Left hindlimb (tissue), 1 donor: ENCODE data around the gene ATP2B2.

Source experiments
- DNase-seq: peaks from one replicate; pipeline ENCODE4 v3.0.0-alpha.2; 2018

Gene ATP2B2

GRCh38 chr3:10492364-10493201 is 12.8 kb downstream of the ATP2B2 start:
- no peak for DNase-seq

- DNase-seq, result no peak
Measured at GRCh38 chr3:10489746-10490483, 15.5 kb downstream of the ATP2B2 start.

GRCh38 chr3:10487988-10488633 is 17.3 kb downstream of the ATP2B2 start:
- DNase-seq, result no peak

GRCh38 chr3:10485806-10486205 is 19.6 kb downstream of the ATP2B2 start:
- no peak for DNase-seq

- DNase-seq, result no peak
Measured at GRCh38 chr3:10485380-10485779, 20.0 kb downstream of the ATP2B2 start.

GRCh38 chr3:10484709-10485108 is 20.7 kb downstream of the ATP2B2 start:
- DNase-seq, result no peak

GRCh38 chr3:10483686-10484345 is 21.6 kb downstream of the ATP2B2 start:
- DNase-seq, result no peak

- no peak for DNase-seq
Measured at GRCh38 chr3:10483364-10483675, 22.1 kb downstream of the ATP2B2 start.

GRCh38 chr3:10482631-10483363 is 22.6 kb downstream of the ATP2B2 start:
- DNase-seq, result no peak

GRCh38 chr3:10480871-10481378 is 24.5 kb downstream of the ATP2B2 start:
- DNase-seq, result no peak

GRCh38 chr3:10479311-10479710 is 26.1 kb downstream of the ATP2B2 start:
- DNase-seq, result no peak

GRCh38 chr3:10475983-10476382 is 29.4 kb downstream of the ATP2B2 start:
- no peak for DNase-seq

GRCh38 chr3:10474847-10475246 is 30.5 kb downstream of the ATP2B2 start:
- no peak for DNase-seq

GRCh38 chr3:10474275-10474646 is 31.1 kb downstream of the ATP2B2 start:
- no peak for DNase-seq

GRCh38 chr3:10473581-10474274 is 31.7 kb downstream of the ATP2B2 start:
- DNase-seq, result no peak

- no peak for DNase-seq
Measured at GRCh38 chr3:10472877-10473440, 32.4 kb downstream of the ATP2B2 start.

GRCh38 chr3:10471054-10471688 is 34.2 kb downstream of the ATP2B2 start:
- DNase-seq, result no peak

GRCh38 chr3:10470120-10471053 is 35.0 kb downstream of the ATP2B2 start:
- no peak for DNase-seq

- no peak for DNase-seq
Measured at GRCh38 chr3:10469441-10470119, 35.8 kb downstream of the ATP2B2 start.
